HG02642 (cell line): ENCODE results near the gene F7.

ENCODE experiments used
- ATAC-seq: cut with Tn5 transposase; IDR thresholded peaks from one replicate; pipeline ENCODE4 v1.9.1; 2021; ENCODE audit warnings: mild to moderate bottlenecking; ENCODE audit not compliant: unreplicated experiment, poor library complexity

Gene F7

DNA sequence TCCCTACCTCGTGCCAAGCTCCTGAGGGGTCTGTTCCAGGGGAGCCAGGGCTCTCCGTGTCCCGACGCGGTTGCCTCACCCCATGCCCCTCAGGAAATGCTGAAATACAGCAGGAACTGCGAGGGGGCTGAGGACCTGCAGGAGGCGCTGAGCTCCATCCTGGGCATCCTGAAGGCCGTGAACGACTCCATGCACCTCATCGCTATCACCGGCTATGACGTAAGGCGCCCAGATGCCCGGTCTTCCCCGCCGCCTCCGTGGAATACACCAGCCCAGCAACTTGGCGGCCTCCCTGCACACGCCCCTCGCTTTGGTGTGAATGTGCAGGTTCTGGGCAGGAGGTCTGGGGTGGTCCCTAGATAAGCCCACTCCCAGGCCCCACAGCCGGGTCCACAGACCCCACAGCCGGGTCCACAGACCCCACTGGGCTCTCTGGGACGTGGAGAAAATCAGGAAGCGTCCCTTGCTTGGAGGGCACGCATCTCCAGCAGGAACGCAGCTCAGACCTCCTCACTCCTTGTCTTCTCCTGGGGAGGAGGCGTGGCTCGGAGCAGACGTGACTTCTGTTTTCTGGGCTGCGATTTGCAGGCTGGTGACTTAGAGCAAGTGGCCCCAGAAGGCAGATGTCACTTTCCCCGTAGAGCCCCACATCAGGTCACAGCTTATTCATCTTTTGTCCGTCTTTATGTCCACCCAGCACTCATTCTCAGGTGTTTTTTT, 19.4 kb upstream of the F7 start:
- no peak for ATAC-seq

GRCh38 chr13:113086991-113087922, 18.3 kb upstream of the F7 start:
- no peak for ATAC-seq

DNA sequence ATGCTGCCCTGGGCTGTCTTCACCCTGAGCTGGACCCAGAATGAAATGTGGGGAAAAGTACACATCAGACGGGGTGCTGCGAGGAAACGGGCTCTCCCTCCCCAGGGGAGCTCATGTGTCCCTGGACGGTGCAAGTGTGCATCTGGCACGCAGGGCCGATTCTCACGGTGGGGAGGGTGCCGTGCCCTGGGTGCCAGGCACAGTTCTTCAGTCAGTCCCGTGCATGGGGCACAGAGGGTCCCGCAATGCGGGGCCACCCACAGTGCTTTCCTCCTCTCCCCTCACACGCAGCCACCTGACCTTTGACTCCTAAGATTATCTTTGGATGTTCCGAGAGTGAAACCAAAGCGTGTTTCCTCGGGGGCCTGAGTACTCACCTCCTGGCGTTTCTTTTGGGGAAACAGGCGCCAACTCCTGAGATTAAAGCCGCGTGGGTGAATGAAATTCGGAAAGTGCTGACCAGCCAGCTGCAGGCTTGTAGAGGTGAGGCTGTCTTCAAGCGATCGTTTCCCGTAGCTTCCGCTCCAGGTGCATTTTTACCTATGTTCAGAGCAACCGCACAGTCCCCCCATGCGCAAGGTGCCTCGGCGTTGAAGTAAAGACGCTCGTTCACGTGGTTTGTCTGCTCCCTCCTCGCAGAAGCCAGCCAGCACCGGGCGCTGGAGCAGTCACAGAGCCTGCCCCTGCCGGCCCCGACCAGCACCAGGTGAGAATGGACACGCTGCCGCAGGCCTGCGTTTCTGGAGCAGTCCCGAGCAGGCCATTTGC, 17.5 kb upstream of the F7 start:
- ATAC-seq: no peak

GRCh38 chr13:113088691-113089020, 16.9 kb upstream of the F7 start:
- no peak for ATAC-seq

DNA sequence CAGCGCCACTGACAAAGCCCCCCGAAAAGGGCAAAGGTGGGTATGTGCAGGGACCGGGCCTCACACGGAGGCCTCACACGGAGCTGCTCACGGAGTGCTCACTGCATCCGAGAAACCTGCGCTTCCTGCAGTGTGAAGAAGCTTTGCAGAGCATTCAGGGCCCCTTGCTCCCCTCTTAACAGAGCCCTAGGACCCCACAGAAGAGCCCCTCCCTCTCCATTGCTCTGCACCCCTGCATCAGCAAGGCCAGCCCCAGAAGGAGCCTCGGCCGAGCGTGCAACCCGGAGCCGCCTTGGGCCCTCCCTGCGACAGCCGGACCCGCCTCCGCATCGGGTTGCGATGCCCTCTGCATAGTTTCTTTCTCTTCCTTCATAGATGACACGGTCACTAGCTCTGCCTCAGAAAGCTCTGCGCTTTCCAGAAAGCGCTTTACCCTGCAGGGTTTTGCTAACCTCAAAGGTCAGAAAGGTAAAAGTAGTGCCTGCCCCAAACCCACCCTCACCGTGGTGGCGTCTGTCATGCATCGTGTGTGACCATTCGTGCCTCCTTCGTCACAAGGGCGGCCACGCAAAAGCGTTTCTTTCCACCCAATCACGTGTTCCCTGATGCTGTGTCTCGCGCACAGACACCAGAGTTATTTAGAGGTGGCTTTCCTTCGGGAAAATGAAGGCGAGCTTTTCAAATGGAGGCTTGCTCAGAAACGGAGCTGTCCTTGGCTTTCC, 15.7 kb upstream of the F7 start:
- ATAC-seq: no peak

GRCh38 chr13:113090415-113090770, 15.2 kb upstream of the F7 start:
- no peak for ATAC-seq

GRCh38 chr13:113090806-113091205, 14.8 kb upstream of the F7 start:
- ATAC-seq: no peak

DNA sequence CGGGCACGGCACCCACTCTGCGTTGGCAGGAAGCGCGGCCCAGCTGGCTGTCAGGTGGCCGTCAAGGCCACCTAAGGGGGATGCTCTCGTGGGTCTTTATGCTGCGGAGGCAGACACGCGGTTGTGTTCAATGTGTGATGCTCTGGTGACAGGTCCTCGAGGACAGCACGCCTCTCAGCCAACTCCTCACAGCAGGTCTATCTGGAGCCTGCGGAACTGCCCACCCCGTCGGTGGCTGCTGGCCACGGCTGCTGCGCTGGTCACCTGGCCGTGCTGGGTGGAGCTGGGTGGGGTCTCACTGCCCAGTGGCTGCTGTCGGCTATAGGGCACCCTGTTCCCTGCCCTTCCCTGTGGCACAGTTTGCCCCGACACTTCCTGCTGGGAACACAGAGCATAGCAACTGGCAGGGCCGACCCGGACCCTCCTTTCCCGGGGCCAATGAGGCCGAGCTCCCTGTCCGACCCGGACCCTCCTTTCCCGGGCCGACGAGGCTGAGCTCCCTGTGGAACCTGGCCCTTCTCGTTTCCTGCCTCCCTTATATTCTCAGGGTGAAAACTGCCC, 14.3 kb upstream of the F7 start:
- ATAC-seq: no peak

DNA sequence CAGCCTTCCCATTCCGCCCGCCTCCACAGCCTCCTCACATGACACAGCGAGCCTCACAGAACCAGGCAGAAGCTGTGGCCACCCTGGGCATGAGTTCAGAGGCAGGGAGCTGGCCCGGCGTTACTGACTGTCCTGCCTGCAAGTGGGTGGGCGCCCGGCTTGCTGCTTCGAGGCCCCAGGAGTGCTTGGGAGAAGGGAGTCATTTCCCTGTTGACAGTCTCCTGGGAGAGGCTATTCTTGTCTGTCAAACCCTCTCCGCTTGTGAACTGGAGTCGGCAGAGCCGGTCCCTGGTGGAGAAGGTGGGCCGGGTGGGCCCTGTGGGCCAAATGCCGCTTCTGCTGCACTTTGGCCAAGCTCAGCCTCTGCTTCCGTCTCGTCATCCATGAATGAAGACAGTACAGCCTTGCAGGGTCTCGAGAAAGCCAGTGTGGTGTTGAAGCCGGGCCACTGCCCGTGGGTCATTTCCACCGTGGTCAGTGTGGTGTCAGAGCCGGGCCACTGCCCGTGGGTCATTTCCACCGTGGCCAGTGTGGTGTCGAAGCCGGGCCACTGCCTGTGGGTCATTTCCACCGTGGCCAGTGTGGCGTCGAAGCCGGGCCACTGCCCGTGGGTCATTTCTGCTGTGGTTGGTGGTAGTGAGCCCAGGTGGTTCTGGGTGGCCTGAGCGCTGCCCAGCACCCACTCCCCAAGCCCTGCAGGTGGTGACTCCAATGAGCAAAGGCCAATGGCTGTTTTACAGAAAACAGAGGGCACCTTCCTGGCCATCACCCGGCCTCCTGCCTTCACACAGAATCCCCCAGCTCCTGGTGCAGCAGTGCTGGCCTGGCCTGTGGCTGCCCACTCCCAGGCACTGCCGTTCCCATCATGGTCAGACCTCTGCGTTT, 13.5 kb upstream of the F7 start:
- no peak for ATAC-seq

DNA sequence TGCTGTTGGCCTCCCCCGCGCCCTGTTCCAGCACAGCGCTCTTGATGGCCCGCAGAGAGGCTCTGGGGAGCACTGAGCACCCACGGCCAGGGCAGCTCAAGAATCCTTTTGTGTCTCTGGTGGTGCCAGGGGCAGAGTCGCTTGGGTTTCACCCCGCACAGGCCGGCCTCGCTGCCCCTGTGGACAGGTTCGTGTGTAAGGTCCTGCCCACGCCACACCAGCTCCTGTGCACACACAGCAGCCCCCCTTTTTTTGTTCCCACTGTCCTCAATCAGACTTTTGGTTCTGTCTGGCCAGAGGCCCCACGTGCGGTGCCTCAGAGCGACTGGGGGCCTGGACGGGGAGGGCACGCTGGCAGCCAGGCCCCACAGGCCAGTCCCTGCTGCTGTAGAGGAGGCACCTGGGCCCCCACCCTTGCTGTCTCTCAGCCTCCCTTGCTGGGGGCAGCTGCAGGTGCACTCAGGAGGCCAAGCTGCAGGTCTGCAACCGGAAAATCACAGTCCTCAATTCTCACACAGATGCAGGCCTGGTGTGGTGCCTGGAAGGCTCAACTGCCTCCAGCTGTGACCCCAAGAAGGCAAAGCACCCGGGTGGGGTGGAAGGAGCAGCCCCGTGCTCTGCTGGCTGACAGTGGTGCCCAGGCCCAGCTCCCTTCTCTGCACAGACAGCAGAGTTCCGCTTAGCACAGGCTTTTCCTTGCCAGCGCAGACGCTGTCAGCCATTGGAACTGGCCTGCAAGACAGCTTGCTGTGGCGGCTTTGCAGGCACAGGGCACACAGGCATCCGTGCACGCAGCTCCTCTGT, 12.6 kb upstream of the F7 start:
- ATAC-seq: no peak

- ATAC-seq: no peak
Measured at GRCh38 chr13:113093580-113094409, 11.8 kb upstream of the F7 start.

GRCh38 chr13:113094410-113094800, 11.2 kb upstream of the F7 start:
- ATAC-seq: no peak

DNA sequence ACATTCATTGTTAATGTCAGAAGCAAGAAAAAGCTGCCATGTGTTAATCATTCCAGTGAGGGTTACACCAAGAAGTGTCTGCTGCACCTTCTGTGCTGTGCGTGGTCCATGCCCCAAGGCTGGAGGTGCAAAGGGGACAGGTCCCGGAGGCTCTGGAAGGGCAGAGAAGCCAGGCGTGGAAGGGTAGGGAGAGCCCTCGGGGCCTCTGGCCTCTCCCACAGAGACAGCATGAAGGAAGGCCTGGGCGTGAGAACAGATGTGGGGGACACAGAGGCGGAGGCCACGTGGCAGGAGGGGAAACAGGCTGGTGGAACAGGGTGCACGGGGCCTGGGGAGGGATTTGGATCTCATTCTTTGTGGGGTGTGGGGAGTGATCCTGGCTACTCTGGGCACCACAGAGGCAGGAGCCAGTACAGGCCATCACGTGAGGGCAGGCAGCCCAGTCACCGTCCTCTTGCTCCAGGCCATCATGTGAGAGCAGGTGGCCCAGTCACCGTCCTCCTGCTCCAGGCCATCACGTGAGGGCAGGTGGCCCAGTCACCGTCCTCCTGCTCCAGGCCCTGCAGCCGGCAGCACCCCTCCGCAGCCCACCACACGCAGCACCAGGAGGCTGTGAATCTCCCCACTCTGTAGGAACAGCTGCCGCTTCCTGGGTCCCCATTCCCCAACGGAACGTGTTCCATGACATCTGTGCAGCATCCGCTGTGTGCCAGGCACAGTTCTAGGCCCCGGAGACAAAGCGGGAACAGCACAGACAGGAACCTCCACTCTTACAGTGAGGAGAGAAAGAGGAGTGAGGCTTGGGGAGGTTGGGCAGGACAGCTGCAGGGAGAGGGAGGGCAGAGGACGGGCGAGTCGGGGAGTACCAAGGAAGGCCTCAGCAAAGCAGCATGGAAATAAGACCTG, 10.2 kb upstream of the F7 start:
- ATAC-seq: no peak

DNA sequence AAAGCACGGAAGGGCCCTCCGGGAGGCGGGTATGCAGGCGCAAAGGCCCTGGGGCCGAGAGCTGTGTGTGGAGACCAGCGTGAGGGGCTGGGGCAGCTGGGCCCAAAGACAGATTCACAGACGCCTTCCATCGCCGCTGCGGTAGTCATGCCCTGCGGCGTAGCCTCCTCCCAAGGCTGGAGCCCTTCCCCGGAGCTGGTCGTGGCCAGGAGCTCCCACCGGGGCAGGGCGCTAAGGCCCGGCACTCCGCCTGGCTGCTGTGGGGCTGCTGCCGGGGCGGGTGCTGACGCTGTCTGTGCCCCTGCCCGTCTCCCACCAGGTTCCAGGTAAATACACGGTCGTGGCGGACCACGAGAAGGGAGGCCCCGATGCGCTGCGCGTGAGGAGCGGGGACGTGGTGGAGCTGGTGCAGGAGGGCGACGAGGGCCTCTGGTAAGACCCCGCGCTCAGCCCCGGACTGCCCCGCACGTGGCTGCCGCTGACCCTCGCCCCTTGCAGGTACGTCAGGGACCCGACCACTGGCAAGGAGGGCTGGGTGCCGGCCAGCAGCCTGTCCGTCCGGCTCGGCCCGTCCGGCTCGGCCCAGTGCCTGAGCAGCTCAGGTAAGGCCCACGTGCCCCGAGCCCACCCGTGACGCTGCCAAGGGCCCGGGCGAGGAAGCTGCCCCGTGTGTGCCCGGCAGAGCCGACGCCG, 9.4 kb upstream of the F7 start:
- ATAC-seq: no peak

DNA sequence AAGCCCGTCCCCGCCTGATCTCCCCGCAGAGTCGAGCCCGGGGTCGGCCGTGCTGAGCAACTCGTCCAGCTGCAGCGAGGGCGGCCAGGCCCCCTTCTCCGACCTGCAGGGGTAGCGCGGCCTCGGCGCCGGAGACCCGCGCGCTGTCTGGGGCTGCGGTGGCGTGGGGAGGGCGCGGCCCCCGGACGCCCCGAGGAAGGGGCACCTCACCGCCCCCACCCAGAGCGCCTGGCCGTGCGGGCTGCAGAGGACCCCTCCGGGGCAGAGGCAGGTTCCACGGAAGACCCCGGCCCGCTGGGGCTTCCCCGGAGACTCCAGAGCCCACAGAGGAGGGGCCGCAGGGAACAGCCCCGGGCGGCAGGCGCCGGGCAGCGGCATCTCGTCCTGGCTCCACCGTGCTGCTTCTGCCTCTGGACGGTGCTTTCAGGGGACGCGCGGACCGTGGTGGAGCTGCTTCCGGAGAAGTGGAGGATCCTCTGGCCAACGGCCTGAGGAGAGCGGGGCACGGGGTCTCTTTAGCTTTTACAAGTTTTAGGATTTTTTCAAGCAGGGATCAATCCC, 8.8 kb upstream of the F7 start:
- no peak for ATAC-seq

- no peak for ATAC-seq
Measured at GRCh38 chr13:113097651-113098050, 7.9 kb upstream of the F7 start.
